Stimulated activated CD4-positive, alpha-beta T cell treated with anti-CD3 and anti-CD28 coated beads, Interleukin-4, amount 100 ng/mL, for 4 hours (primary cell): ENCODE data around the gene ADD3.

Source experiments
- DNase-seq, 2 experiments: peaks; one replicate each; pipeline ENCODE4 v3.0.0-alpha.2; 2020

ADD3 gene

GRCh38 chr10:110074298-110074697 is 66.5 kb downstream of the ADD3 start:
- no peak for DNase-seq

DNA sequence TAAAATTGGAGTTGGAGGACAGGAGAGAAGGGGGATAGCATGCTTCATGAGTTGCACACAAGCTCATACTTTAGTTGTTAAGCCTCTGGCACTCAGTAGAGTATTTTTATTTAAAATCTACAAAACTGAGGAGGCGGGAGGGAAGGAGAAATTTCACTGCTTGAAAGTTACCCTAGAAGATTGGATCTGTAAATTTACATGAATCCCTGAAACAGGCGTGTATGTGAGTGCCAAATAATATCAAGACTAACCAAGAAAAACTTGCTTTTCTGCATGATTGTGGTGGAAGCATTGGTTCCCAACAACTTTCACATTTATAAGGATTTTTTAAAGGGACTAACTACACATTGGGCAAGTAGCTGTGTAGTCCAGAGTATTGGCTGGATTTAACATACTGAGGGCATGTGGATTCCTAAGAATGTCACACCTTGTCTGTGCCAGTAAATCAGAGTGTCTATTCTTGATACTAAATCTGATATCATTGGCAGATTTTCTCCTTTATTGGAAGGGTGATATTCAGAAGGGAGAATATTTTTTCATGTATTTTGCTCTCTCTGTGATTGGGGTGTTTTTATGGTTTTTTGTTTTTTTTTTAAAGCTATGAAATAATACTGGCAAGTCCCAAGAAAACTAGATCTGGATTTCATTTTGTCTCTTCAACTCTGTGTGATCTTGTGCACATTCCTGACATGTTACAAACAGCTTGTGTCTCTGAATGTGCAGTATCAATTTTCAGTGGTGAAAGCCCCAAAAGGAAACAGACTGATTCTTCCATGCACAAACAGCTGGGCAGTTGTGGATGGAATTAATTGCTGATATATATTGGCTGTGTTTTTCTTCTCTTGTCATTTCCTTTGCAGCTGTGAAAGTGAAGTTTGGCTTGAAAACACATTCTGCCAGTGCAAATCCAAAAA is 67.2 kb downstream of the ADD3 start:
- DNase-seq, result no peak

GRCh38 chr10:110075686-110076085 is 67.9 kb downstream of the ADD3 start:
- DNase-seq, result no peak

GRCh38 chr10:110076559-110077318 is 69.0 kb downstream of the ADD3 start:
- no peak for DNase-seq

DNA sequence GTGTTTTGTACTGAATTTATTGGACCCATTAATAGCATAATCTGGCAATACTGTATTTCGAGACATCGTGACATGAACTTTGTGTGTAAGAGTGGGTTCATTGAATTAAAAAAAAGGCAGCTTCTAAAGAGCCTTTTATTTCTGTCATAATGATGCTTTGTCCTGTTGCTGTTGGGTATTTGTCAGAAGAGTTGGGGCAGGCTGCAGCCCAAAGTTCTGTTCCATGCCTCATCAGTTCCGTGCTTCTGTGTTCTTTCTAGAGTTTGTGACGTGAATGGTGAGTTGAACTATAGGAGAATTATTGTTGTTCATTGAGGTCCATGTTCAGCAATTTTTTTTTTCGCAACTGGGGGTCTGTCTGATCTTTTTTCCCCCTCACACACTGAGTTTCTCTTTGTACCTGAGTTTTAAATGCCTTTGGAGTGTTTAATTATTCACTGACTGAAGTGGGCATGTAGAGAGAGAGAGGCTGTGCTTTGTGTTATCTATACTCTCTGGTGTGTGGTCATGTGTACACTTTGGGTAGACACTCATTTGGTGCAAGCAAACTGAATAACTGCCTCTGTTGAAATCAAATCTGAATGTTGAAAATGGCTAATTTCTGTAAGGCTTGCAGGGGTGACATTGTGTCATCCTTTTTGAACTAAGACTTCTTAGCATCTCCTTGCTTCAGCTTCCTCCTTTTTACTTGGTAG is 69.8 kb downstream of the ADD3 start:
- DNase-seq, result peak in 1 of 2 experiments; percentile 21

- no peak for DNase-seq
Measured at GRCh38 chr10:110078317-110078716, 70.5 kb downstream of the ADD3 start.

GRCh38 chr10:110081911-110082310 is 74.1 kb downstream of the ADD3 start:
- DNase-seq, result no peak

- DNase-seq, result no peak
Measured at GRCh38 chr10:110083884-110084283, 76.1 kb downstream of the ADD3 start.

DNA sequence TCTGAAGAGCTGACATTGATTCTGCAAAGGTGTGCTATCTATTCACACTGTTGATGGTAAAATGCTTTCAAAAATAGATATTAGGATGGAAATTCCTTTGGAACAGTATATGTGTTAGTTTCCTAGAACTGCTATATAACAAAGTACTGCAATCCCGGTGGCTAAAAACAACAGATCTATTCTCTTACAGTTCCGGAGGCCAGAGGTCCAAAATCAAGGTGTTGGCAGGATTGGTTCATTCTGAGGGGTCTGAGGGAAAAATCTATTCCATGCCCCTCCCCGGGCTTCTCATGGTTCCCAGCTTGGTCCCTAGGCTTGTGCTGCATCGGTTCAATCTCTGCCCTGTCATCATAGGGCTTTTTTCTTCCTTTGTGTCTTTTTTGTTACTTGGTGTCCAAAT is 79.9 kb downstream of the ADD3 start:
- no peak for DNase-seq

GRCh38 chr10:110088367-110089104 is 80.8 kb downstream of the ADD3 start:
- DNase-seq, result no peak

DNA sequence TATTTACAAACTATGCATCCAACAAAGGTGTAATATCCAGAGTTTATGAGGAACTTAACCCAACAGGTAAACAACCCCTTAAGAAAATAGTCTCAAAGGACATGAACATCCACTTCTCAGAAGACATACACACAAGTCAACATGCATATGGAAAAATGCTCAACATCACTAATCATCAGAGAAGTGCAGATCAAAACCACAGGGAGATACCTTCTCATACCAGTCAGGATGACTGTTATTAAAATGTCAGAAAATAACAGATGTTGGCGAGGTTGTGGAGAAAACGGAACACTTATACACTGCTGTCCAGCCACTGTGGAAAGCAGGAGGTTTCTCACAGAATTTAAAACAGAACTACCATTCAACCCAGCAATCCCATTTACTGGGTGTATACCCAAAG is 84.0 kb downstream of the ADD3 start:
- DNase-seq, result no peak

GRCh38 chr10:110093722-110094121 is 85.9 kb downstream of the ADD3 start:
- DNase-seq, result no peak

- DNase-seq, result no peak
Measured at GRCh38 chr10:110094786-110095185, 87.0 kb downstream of the ADD3 start.

DNA sequence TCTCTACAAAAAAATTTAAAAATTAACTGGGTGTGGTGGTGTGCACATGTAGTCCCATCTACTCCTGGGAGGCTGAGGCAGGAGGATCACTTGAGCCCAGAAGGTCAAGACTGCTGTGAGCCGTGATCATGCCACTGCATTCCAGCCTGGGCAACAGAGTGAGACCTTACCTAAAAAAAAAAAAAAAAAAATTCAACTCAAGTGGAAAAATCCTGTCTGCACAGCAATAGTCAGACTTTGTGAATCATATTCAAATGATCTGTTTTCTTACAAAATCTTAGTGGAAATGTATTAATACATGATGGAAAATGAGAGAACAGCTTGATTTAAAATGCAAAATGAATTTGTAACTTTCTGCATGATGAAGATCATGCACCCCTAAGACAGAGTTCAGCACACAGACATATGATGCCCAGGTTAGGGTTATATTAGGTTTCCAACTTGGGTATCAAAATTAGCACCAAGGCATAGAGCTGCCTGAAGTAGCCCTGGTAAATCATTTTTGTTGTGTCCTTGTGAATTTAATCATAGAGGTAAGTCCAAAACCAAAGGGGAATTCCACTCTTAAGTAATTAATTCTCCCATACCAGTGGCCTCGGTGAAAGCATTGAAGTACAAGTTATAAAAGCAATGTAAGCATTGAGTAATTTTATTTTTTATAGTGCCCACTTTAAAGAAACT is 93.8 kb downstream of the ADD3 start:
- no peak for DNase-seq

- no peak for DNase-seq
Measured at GRCh38 chr10:110103921-110104461, 96.2 kb downstream of the ADD3 start.

DNA sequence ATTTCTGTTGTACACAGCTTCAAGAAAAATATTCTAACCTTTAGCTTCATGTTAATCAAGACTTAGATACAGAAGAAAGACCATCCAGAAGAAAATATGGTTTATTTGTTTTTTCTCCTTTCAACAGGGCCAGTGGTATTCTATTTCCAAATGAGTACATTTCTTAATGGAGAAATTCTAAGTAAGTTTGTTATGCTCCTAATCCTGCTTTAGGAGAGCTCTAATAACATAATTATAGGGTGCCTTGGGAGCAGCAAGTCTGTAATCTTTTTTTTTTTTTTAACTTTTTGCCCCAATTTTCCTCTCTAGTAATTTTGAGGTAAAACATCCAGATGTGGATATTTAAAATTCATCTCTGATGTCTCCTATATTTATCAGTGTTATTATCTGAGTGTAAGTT is 98.1 kb downstream of the ADD3 start:
- DNase-seq, result no peak

GRCh38 chr10:110107430-110107829 is 99.6 kb downstream of the ADD3 start:
- DNase-seq, result no peak

GRCh38 chr10:110107887-110108286 is 100.1 kb downstream of the ADD3 start:
- no peak for DNase-seq

- no peak for DNase-seq
Measured at GRCh38 chr10:110109511-110109910, 101.7 kb downstream of the ADD3 start.

- no peak for DNase-seq
Measured at GRCh38 chr10:110110338-110110737, 102.6 kb downstream of the ADD3 start.

- DNase-seq, result no peak
Measured at GRCh38 chr10:110113670-110114337, 106.0 kb downstream of the ADD3 start.
